WTC11 (cell line): ENCODE data around the gene OVOL2. TPM values are rescaled to one million over a fixed set of nuclear protein-coding genes. Genes with fewer than 3 reads are reported as not detected.

Source experiments
- ATAC-seq: fragments of 200-7000 bp; cut with Tn5 transposase; 2 replicates; pipeline ENCODE4 v1.10.0; 2021; ENCODE audit warnings: mild to moderate bottlenecking, moderate library complexity
- CTCF ChIA-PET: fragments of 300-600 bp; sonication (Branson Sonifier 250); formaldehyde crosslinking; loops from one replicate; lab custom pipeline; 2021; ENCODE audit warnings: antibody characterized with exemption; lab: Charles Lee
- POLR2A ChIA-PET: fragments of 350-600 bp; sonication (Branson Sonifier 250); formaldehyde crosslinking; loops from one replicate; lab custom pipeline; 2021; ENCODE audit warnings: antibody characterized with exemption; lab: Charles Lee
- DNase-seq: peaks from one replicate; pipeline ENCODE4 v3.0.0; 2021; ENCODE audit warnings: low spot score
- H3K27ac Mint-ChIP-seq: 2 replicates; pipeline ENCODE4 v1.8.0; 2021; ENCODE audit warnings: mixed read lengths
- H3K27me3 Mint-ChIP-seq: 2 replicates; pipeline ENCODE4 v1.8.0; 2021; ENCODE audit warnings: low read depth, mild to moderate bottlenecking, moderate library complexity, mixed read lengths
- H3K36me3 Mint-ChIP-seq: 2 replicates; pipeline ENCODE4 v1.8.0; 2021; ENCODE audit warnings: mixed read lengths
- H3K4me1 Mint-ChIP-seq: 2 replicates; pipeline ENCODE4 v1.8.0; 2022; ENCODE audit warnings: mixed read lengths
- H3K4me3 Mint-ChIP-seq: 2 replicates; pipeline ENCODE4 v1.8.0; 2021; ENCODE audit warnings: mild to moderate bottlenecking, moderate library complexity, mixed read lengths
- H3K9me3 Mint-ChIP-seq: 2 replicates; pipeline ENCODE4 v1.8.0; 2021; ENCODE audit warnings: mixed read lengths
- ATF1 ChIP-seq: sonication (generic); formaldehyde crosslinking; IDR thresholded peaks from 2 replicates; pipeline ENCODE4 v1.8.1; 2023; ENCODE audit warnings: mild to moderate bottlenecking, moderate library complexity, missing genetic modification reagents
- ATF3 ChIP-seq: sonication (generic); formaldehyde crosslinking; conservative IDR thresholded peaks from 2 replicates; pipeline ENCODE4 v1.8.1; 2022; ENCODE audit warnings: mild to moderate bottlenecking, missing genetic modification reagents
- ERG ChIP-seq: fragments of 250-450 bp; sonication (Bioruptor Pico); IDR thresholded peaks from 2 replicates; pipeline ENCODE4 v1.8.0; 2021; ENCODE audit warnings: mild to moderate bottlenecking
- ETV6 ChIP-seq: sonication (generic); formaldehyde crosslinking; IDR thresholded peaks from 2 replicates; pipeline ENCODE4 v1.8.1; 2022; ENCODE audit warnings: mild to moderate bottlenecking, missing genetic modification reagents
- FOXJ3 ChIP-seq: sonication (generic); formaldehyde crosslinking; IDR thresholded peaks from 2 replicates; pipeline ENCODE4 v1.9.0; 2021; ENCODE audit warnings: missing genetic modification reagents, mild to moderate bottlenecking, borderline replicate concordance
- GABPB1 ChIP-seq: sonication (generic); formaldehyde crosslinking; IDR thresholded peaks from 2 replicates; pipeline ENCODE4 v1.8.1; 2023; ENCODE audit warnings: mild to moderate bottlenecking, missing genetic modification reagents
- GRHL2 ChIP-seq: fragments of 250-450 bp; sonication (Bioruptor Pico); IDR thresholded peaks from 2 replicates; pipeline ENCODE4 v1.8.0; 2022; ENCODE audit warnings: mild to moderate bottlenecking, moderate library complexity; ENCODE audit not compliant: insufficient replicate concordance, severe bottlenecking
- HMGA2 ChIP-seq: fragments of 250-450 bp; sonication (Bioruptor Pico); IDR thresholded peaks from 2 replicates; pipeline ENCODE4 v1.4.0; 2021; ENCODE audit warnings: mild to moderate bottlenecking, moderate library complexity
- NR2C2 ChIP-seq: sonication (generic); formaldehyde crosslinking; IDR thresholded peaks from 2 replicates; pipeline ENCODE4 v1.8.0; 2022; ENCODE audit warnings: mild to moderate bottlenecking, missing genetic modification reagents
- NR3C1 ChIP-seq: sonication (generic); formaldehyde crosslinking; conservative IDR thresholded peaks from 2 replicates; pipeline ENCODE4 v1.8.1; 2023; ENCODE audit warnings: low read depth, mild to moderate bottlenecking, missing genetic modification reagents
- PRDM15 ChIP-seq: sonication (generic); formaldehyde crosslinking; IDR thresholded peaks from 2 replicates; pipeline ENCODE4 v1.8.0; 2022; ENCODE audit warnings: missing genetic modification reagents
- SMAD4 ChIP-seq: sonication (generic); formaldehyde crosslinking; IDR thresholded peaks from 2 replicates; pipeline ENCODE4 v1.8.0; 2022; ENCODE audit warnings: mild to moderate bottlenecking, missing genetic modification reagents
- STAT6 ChIP-seq: sonication (generic); formaldehyde crosslinking; conservative IDR thresholded peaks from 2 replicates; pipeline ENCODE4 v1.8.1; 2023; ENCODE audit warnings: mild to moderate bottlenecking, low read depth, missing genetic modification reagents, moderate library complexity
- TCF7 ChIP-seq: sonication (generic); formaldehyde crosslinking; IDR thresholded peaks from 2 replicates; pipeline ENCODE4 v1.8.0; 2022; ENCODE audit warnings: mild to moderate bottlenecking, low read depth, missing genetic modification reagents, moderate library complexity
- ZNF263 ChIP-seq: sonication (generic); formaldehyde crosslinking; IDR thresholded peaks from 2 replicates; pipeline ENCODE4 v1.8.1; 2022; ENCODE audit warnings: low read depth, mild to moderate bottlenecking, moderate library complexity, missing genetic modification reagents
- ZNF416 ChIP-seq: fragments of 250-450 bp; sonication (Bioruptor Pico); IDR thresholded peaks from 2 replicates; pipeline ENCODE4 v1.9.0; 2021; ENCODE audit warnings: mild to moderate bottlenecking, inconsistent platforms
- total RNA-seq: library from RNA; stranded (reverse); gene quantifications from 3 replicates; pipeline ENCODE4 v1.2.3, GENCODE V29; 2021

Gene OVOL2
- total RNA-seq, 1 experiment from 2014 or later: 9.8 TPM

GRCh38 chr20:18018100-18018499 lies 39.6 kb downstream of the OVOL2 start (continued):
- no peak for TF ChIP-seq PRDM15 (CRISPR knock-in tag)
- TF ChIP-seq ZNF416 (CRISPR knock-in tag): no peak
- no peak for TF ChIP-seq GABPB1
- TF ChIP-seq FOXJ3: no peak
- no peak for TF ChIP-seq GRHL2 (CRISPR knock-in tag)
- TF ChIP-seq SMAD4 (CRISPR knock-in tag): no peak
- no peak for TF ChIP-seq ATF1 (CRISPR knock-in tag)
- no peak for TF ChIP-seq ERG (CRISPR knock-in tag)
- no peak for TF ChIP-seq ETV6 (CRISPR knock-in tag)

- DNase-seq: no peak
- CTCF ChIA-PET: interaction anchor here (0.6 kb wide), 1 partner anchor 78 kb away, joined by 3 read pairs; no protein-coding TSS in a partner anchor
- H3K9me3 Mint-ChIP-seq: peaks cover 2% of the 10 kb centered on the region
- ATAC-seq: no peak
- H3K4me1 Mint-ChIP-seq: no peaks in the 10 kb centered on the region
- H3K27ac Mint-ChIP-seq: no peak overlapping the region
- no peak overlapping the region for H3K4me3 Mint-ChIP-seq
- no peaks in the 10 kb centered on the region; the same call in 1 of the 2 replicates for H3K27me3 Mint-ChIP-seq
- POLR2A ChIA-PET: no interaction called here
- TF ChIP-seq STAT6 (CRISPR knock-in tag): no peak
- TF ChIP-seq TCF7 (CRISPR knock-in tag): no peak
- TF ChIP-seq, all 79 proteins: peak for 0
- peaks cover 15% of the 10 kb centered on the region for H3K36me3 Mint-ChIP-seq
Observed at GRCh38 chr20:18016772-18017171, 40.9 kb downstream of the OVOL2 start.

GRCh38 chr20:18014411-18014810 lies 43.3 kb downstream of the OVOL2 start:
- ChIA-PET POLR2A (no interaction called here), CTCF (no interaction called here)
- H3K9me3 Mint-ChIP-seq: peaks cover 12% of the 10 kb centered on the region
- no peaks in the 10 kb centered on the region for H3K4me1 Mint-ChIP-seq
- H3K4me3 Mint-ChIP-seq: no peak overlapping the region
- H3K27me3 Mint-ChIP-seq: no peaks in the 10 kb centered on the region; the same call in 1 of the 2 replicates
- ATAC-seq (no peak), DNase-seq (no peak)
- H3K27ac Mint-ChIP-seq: no peak overlapping the region
- peaks cover 13% of the 10 kb centered on the region for H3K36me3 Mint-ChIP-seq
- TF ChIP-seq ERG (CRISPR knock-in tag): no peak
- no peak for TF ChIP-seq SMAD4 (CRISPR knock-in tag)
- TF ChIP-seq TCF7 (CRISPR knock-in tag): no peak
- TF ChIP-seq NR3C1 (CRISPR knock-in tag): no peak
- TF ChIP-seq NR2C2 (CRISPR knock-in tag): no peak
- no peak for TF ChIP-seq PRDM15 (CRISPR knock-in tag)
- TF ChIP-seq ATF3 (CRISPR knock-in tag): no peak
- TF ChIP-seq ZNF263 (CRISPR knock-in tag): no peak
- no peak for TF ChIP-seq ZNF416 (CRISPR knock-in tag)
- no peak for TF ChIP-seq HMGA2 (CRISPR knock-in tag)
